ENCODE results near the gene TEAD1.

DNA sequence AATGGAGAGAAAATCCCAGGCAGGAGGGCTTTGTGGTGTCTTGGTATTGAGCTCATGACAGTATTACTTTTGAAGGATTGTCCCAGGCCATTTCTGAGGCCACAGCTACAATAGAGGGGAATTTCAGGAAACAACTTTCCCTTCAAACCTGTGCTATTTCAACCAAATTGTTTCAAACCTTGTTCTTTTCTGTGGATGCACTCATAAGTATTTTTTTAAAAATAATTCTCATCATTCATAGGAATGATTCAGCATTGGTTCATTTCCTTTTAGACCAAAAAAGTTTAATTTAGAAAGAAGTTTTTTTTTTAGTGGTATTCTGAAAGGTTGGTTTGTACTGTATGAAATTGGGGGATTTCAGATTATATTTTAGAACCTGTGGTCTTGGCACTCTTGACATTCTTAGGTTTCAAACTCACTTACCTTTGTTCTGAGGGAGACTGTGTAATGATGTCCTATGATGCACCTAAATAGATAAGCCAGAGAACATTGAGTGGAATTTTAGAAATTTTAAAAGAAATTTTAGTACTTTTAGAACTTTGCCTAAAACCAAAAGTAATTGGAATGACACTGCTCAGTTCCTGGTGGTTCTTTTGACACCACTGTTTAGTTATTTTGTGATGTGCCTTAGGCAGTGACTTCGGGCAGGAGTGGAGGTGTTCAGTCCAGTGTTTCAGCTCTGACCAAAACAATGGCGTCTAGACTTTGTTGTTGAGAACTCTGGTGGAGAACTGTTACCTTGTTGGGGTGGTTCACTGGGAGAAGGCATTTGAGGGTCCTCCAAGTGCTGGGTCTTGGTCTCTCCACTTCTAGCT lies 12.2 kb downstream of the TEAD1 start:
- TF ChIP-seq, protein P1, sequence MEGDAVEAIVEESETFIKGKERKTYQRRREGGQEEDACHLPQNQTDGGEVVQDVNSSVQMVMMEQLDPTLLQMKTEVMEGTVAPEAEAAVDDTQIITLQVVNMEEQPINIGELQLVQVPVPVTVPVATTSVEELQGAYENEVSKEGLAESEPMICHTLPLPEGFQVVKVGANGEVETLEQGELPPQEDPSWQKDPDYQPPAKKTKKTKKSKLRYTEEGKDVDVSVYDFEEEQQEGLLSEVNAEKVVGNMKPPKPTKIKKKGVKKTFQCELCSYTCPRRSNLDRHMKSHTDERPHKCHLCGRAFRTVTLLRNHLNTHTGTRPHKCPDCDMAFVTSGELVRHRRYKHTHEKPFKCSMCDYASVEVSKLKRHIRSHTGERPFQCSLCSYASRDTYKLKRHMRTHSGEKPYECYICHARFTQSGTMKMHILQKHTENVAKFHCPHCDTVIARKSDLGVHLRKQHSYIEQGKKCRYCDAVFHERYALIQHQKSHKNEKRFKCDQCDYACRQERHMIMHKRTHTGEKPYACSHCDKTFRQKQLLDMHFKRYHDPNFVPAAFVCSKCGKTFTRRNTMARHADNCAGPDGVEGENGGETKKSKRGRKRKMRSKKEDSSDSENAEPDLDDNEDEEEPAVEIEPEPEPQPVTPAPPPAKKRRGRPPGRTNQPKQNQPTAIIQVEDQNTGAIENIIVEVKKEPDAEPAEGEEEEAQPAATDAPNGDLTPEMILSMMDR (optimal IDR thresholded peaks at IDR 0.05 in 1 of 3, IDR thresholded peaks at IDR 0.05 in 1 of 3, conservative IDR thresholded peaks at IDR 0.05 in 1 of 3; ENCODE audit: extremely low read depth in 1 of 3, insufficient read depth in 2 of 3, low read length in 3 of 3): no peak
- TF ChIP-seq EZH2 (IDR thresholded peaks at IDR 0.05; ENCODE audit: low read length): no peak
